PC-3 (cell line): ENCODE results near the gene CCDC192. TPM values are rescaled to one million over a fixed set of nuclear protein-coding genes. Genes with fewer than 3 reads are reported as not detected.

ENCODE experiments used
- ATAC-seq: fragments of 200-7000 bp; cut with Tn5 transposase; 2 replicates; pipeline ENCODE4 v1.9.1; 2020; ENCODE audit warnings: mild to moderate bottlenecking, moderate library complexity
- BruUV-seq: library from RNA; stranded (reverse); fragments of 400-500 nt; replicated peaks from 2 replicates; lab custom pipeline; 2021; lab: Mats Ljungman, UMichigan
- CTCF ChIA-PET: fragments of 300-600 bp; sonication (Branson Sonifier 250); formaldehyde crosslinking; loops from one replicate; lab custom pipeline; 2022; ENCODE audit warnings: antibody characterized with exemption; lab: Charles Lee
- POLR2A ChIA-PET: fragments of 300-600 bp; sonication (Branson Sonifier 250); formaldehyde crosslinking; loops from one replicate; lab custom pipeline; 2022; ENCODE audit warnings: antibody characterized with exemption; ENCODE audit not compliant: unreplicated experiment; lab: Charles Lee
- DNase-seq: peaks from one replicate; pipeline ENCODE4 v3.0.0-alpha.2; 2015
- H2AFZ ChIP-seq: fragments of 300-600 bp; sonication (generic); 2 replicates; pipeline ENCODE4 v1.6.0; 2016; ENCODE audit warnings: antibody characterized with exemption, low read length
- H3F3A ChIP-seq: fragments of 300-600 bp; sonication (generic); one replicate; pipeline ENCODE4 v1.6.0; 2017; ENCODE audit warnings: antibody characterized with exemption, low read length, control low read depth, mild to moderate bottlenecking; ENCODE audit not compliant: unreplicated experiment
- H3K27ac ChIP-seq: fragments of 300-600 bp; sonication (generic); 2 replicates; pipeline ENCODE4 v1.5.1; 2016; ENCODE audit warnings: mild to moderate bottlenecking, low read length
- H3K27me3 ChIP-seq: fragments of 300-600 bp; sonication (generic); 2 replicates; pipeline ENCODE4 v1.6.1; 2016; ENCODE audit warnings: low read length, mixed read lengths
- H3K36me3 ChIP-seq: fragments of 300-600 bp; sonication (generic); 2 replicates; pipeline ENCODE4 v1.6.1; 2016; ENCODE audit warnings: low read depth, mixed run types, low read length, mixed read lengths
- H3K4me1 ChIP-seq: fragments of 300-600 bp; sonication (generic); 2 replicates; pipeline ENCODE4 v1.5.1; 2016; ENCODE audit warnings: low read length; ENCODE audit not compliant: insufficient read depth
- H3K4me2 ChIP-seq: fragments of 300-600 bp; sonication (generic); 2 replicates; pipeline ENCODE4 v1.6.0; 2016; ENCODE audit warnings: low read length
- H3K4me3 ChIP-seq: fragments of 300-600 bp; sonication (generic); 2 replicates; pipeline ENCODE4 v1.5.1; 2016; ENCODE audit warnings: mild to moderate bottlenecking, low read length, mixed read lengths
- H3K79me2 ChIP-seq: fragments of 300-600 bp; sonication (generic); 2 replicates; pipeline ENCODE4 v1.6.1; 2017; ENCODE audit warnings: low read length, mixed read lengths
- H3K9ac ChIP-seq: fragments of 300-600 bp; sonication (generic); 2 replicates; pipeline ENCODE4 v1.6.0; 2016; ENCODE audit warnings: mild to moderate bottlenecking, low read length
- H3K9me2 ChIP-seq: fragments of 300-600 bp; sonication (generic); replicated peaks from 2 replicates; pipeline ENCODE4 v1.6.1; 2016; ENCODE audit warnings: mixed run types, low read length, mixed read lengths
- H3K9me3 ChIP-seq: fragments of 300-600 bp; sonication (generic); 2 replicates; pipeline ENCODE4 v1.6.1; 2016; ENCODE audit warnings: low read length, mixed read lengths
- H4K20me1 ChIP-seq: fragments of 300-600 bp; sonication (generic); 2 replicates; pipeline ENCODE4 v1.6.1; 2016; ENCODE audit warnings: low read length, mixed read lengths
- EZH2 ChIP-seq: fragments of 300-600 bp; sonication (generic); IDR thresholded peaks from one replicate; pipeline ENCODE4 v1.6.1; 2017; ENCODE audit warnings: antibody characterized with exemption, mild to moderate bottlenecking, low read length; ENCODE audit not compliant: unreplicated experiment
- EZH2phosphoT487 ChIP-seq: fragments of 300-600 bp; sonication (generic); IDR thresholded peaks from 2 replicates; pipeline ENCODE4 v1.6.1; 2018; ENCODE audit warnings: mild to moderate bottlenecking, antibody characterized with exemption, low read length, borderline replicate concordance
- intact Hi-C: fragments of 100-400 bp; cut with micrococcal nuclease; formaldehyde crosslinking; loops from 2 replicates; pipeline ENCODE4 v1.9.0; 2023
- total RNA-seq: library from RNA; depleted of rRNA; stranded (reverse); fragments of >200 nt; gene quantifications from 2 replicates; pipeline ENCODE4 v1.2.3, GENCODE V29; 2014
- TF ChIP-seq, protein P1 (sequence below): fragments of 300-600 bp; sonication (generic); conservative IDR thresholded peaks from 2 replicates; pipeline ENCODE4 v1.5.1; 2017; ENCODE audit warnings: antibody characterized with exemption, low read depth, mild to moderate bottlenecking, low read length

The CCDC192 gene
- total RNA-seq, 1 experiment from 2014 or later, result not detected

- Histone ChIP-seq H3K4me3 (no peak overlapping the region), H3K36me3 (no peaks in the 10 kb centered on the region), H3K4me2 (peak overlapping the region; percentile 38), H3F3A (no peaks in the 10 kb centered on the region), H2AFZ (no peak overlapping the region), H3K9ac (no peak overlapping the region), H3K9me3 (no peaks in the 10 kb centered on the region), H4K20me1 (no peaks in the 10 kb centered on the region), H3K27me3 (no peaks in the 10 kb centered on the region), H3K4me1 (peaks cover 18% of the 10 kb centered on the region), H3K9me2 (no peaks in the 10 kb centered on the region), H3K79me2 (no peaks in the 10 kb centered on the region), H3K27ac (peak overlapping the region; percentile 68)
- DNase-seq (peak; percentile 67), ATAC-seq (peak; percentile 70)
- POLR2A ChIA-PET, result no interaction called here
- intact Hi-C loops, result loop anchor here (1.0 to 2.0 kb wide), 4 partner anchors 10 to 51 kb away; no protein-coding TSS in a partner anchor
- BruUV-seq, result no TSS peak
- TF ChIP-seq EZH2phosphoT487 (no peak), EZH2 (no peak)
- TF ChIP-seq, protein P1, sequence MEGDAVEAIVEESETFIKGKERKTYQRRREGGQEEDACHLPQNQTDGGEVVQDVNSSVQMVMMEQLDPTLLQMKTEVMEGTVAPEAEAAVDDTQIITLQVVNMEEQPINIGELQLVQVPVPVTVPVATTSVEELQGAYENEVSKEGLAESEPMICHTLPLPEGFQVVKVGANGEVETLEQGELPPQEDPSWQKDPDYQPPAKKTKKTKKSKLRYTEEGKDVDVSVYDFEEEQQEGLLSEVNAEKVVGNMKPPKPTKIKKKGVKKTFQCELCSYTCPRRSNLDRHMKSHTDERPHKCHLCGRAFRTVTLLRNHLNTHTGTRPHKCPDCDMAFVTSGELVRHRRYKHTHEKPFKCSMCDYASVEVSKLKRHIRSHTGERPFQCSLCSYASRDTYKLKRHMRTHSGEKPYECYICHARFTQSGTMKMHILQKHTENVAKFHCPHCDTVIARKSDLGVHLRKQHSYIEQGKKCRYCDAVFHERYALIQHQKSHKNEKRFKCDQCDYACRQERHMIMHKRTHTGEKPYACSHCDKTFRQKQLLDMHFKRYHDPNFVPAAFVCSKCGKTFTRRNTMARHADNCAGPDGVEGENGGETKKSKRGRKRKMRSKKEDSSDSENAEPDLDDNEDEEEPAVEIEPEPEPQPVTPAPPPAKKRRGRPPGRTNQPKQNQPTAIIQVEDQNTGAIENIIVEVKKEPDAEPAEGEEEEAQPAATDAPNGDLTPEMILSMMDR, result no peak
- CTCF ChIA-PET, result no interaction called here
These were observed 160.6 kb downstream of the CCDC192 start for GRCh38 chr5:127863610-127864395.

GRCh38 chr5:127864511-127864910 is 161.3 kb downstream of the CCDC192 start:
- Histone ChIP-seq H3F3A (no peaks in the 10 kb centered on the region), H3K79me2 (no peaks in the 10 kb centered on the region), H2AFZ (no peak overlapping the region), H3K9me3 (no peaks in the 10 kb centered on the region), H3K4me3 (no peak overlapping the region), H3K27me3 (no peaks in the 10 kb centered on the region), H3K4me2 (peak overlapping the region; percentile 38; the same call in 1 of the 2 replicates), H4K20me1 (no peaks in the 10 kb centered on the region), H3K9me2 (no peaks in the 10 kb centered on the region), H3K36me3 (no peaks in the 10 kb centered on the region), H3K4me1 (peaks cover 18% of the 10 kb centered on the region), H3K9ac (no peak overlapping the region), H3K27ac (peak overlapping the region; percentile 68)
- ChIA-PET POLR2A (no interaction called here), CTCF (no interaction called here)
- TF ChIP-seq EZH2 (no peak), EZH2phosphoT487 (no peak)
- TF ChIP-seq, protein P1, result no peak
- intact Hi-C loops, result loop anchor here (1.0 kb wide), 1 partner anchor 30 kb away; no protein-coding TSS in a partner anchor
- no TSS peak for BruUV-seq
- DNase-seq (no peak), ATAC-seq (peak; percentile 32)

DNA sequence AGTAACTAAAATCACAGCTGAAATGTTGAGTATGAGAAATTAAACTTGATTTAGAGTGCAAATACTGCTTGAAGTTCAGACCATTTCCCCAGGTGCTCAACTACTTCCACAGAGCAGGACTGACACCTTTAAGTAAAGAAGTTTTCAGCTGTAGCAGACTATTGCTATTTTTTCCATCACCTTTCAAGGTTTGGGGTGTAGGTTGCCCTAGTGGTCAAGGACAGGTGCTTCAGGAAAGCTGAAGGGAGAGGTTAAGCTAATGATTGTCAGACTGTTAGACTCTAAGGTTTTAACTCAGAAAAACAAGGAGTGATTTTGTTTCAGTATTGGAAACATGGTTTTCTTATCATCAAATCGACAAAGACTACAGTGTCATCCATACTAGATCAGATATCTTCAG is 162.1 kb downstream of the CCDC192 start:
- Histone ChIP-seq H3K9me2 (no peaks in the 10 kb centered on the region), H3K4me1 (peaks cover 18% of the 10 kb centered on the region), H3K36me3 (no peaks in the 10 kb centered on the region), H3K27ac (no peak overlapping the region), H3K4me2 (no peak overlapping the region), H3K9me3 (no peaks in the 10 kb centered on the region), H4K20me1 (no peaks in the 10 kb centered on the region), H3K27me3 (no peaks in the 10 kb centered on the region), H3K4me3 (no peak overlapping the region), H3K9ac (no peak overlapping the region), H3F3A (no peaks in the 10 kb centered on the region), H2AFZ (no peak overlapping the region), H3K79me2 (no peaks in the 10 kb centered on the region)
- BruUV-seq, result no TSS peak
- intact Hi-C loops, result no loop called here
- ChIA-PET CTCF (no interaction called here), POLR2A (no interaction called here)
- ATAC-seq, result no peak
- no peak for DNase-seq
- TF ChIP-seq EZH2, result no peak
- TF ChIP-seq, protein P1, result 0 out of 2 replicates have a peak, but pooled peaks have one; percentile 21
